ENCODE results near the gene ASPN.

The ASPN gene

GRCh38 chr9:92408747-92409478, 73.4 kb downstream of the ASPN start:
- TF ChIP-seq, protein P1, sequence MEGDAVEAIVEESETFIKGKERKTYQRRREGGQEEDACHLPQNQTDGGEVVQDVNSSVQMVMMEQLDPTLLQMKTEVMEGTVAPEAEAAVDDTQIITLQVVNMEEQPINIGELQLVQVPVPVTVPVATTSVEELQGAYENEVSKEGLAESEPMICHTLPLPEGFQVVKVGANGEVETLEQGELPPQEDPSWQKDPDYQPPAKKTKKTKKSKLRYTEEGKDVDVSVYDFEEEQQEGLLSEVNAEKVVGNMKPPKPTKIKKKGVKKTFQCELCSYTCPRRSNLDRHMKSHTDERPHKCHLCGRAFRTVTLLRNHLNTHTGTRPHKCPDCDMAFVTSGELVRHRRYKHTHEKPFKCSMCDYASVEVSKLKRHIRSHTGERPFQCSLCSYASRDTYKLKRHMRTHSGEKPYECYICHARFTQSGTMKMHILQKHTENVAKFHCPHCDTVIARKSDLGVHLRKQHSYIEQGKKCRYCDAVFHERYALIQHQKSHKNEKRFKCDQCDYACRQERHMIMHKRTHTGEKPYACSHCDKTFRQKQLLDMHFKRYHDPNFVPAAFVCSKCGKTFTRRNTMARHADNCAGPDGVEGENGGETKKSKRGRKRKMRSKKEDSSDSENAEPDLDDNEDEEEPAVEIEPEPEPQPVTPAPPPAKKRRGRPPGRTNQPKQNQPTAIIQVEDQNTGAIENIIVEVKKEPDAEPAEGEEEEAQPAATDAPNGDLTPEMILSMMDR (IDR thresholded peaks at IDR 0.05; ENCODE audit: control extremely low read depth, extremely low read depth, low read depth, missing control alignments), result no peak
- CTCF ChIA-PET, result interaction anchor here (2.0 kb wide), 1 partner anchor 19 kb away, joined by 6 read pairs; no protein-coding TSS in a partner anchor

DNA sequence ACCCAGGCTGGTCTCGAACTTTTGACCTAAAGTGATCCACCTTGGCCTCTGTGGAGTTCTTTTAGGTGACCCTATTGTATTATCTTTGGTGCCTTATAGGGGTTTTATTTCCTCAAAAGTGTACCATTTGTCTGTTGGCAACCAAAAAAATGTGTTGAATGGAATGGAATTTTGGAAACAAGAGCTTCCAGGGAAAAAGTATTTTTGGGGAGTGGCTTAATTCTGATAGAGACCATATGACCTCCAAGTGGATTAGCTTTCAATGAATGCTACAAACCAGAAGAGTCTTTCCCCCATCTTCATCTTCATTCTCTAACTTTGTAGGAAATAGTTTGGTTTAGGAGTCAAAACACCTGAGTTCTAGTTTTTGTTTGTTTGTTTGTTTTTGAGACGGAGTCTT, 74.5 kb downstream of the ASPN start:
- ChIA-PET CTCF (no interaction called here), POLR2A (no interaction called here)
- TF ChIP-seq, protein P1 (IDR thresholded peaks at IDR 0.05; ENCODE audit: control extremely low read depth, extremely low read depth, low read depth, missing control alignments), result no peak
- no peak for DNase-seq (ENCODE audit: extremely low spot score)

More at GRCh38 chr9:92408747-92409478, 73.4 kb downstream of the ASPN start:
- POLR2A ChIA-PET, result no interaction called here
- no peak for DNase-seq (ENCODE audit: extremely low spot score)

DNA sequence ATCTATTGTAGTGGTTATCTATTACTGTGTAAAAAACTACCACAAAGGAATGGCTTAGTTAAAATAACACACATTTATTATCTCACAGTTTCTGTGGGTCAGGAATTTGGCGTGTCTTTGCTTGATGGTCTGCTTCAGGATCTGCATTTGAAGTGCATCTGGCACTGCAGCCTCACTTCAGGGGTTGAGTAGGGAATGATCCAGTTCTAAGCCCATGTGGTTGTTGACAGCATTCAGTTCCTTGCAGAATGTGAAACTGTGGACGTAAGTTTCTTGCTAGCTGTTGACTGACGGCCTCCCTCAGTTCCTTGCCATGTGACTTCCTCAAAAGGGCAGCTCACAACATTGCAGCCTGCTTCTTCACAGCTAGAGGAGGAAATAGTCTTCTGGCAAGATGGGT, 75.8 kb downstream of the ASPN start:
- DNase-seq (ENCODE audit: extremely low spot score), result peak; percentile 25
- ChIA-PET POLR2A (no interaction called here), CTCF (interaction anchor here (0.9 to 1.4 kb wide), 2 partner anchors 9 to 40 kb away, joined by 3 read pairs; no protein-coding TSS in a partner anchor)
- TF ChIP-seq, protein P1 (IDR thresholded peaks at IDR 0.05; ENCODE audit: control extremely low read depth, extremely low read depth, low read depth, missing control alignments), result no peak

All from GM10248 (cell line).